Heart right ventricle (tissue), 16 donors: ENCODE data around the gene SUSD4. TPM values are rescaled to one million over a fixed set of nuclear protein-coding genes. Genes with fewer than 3 reads are reported as not detected.
A peak's percentile ranks its signal among the peaks of the same experiment; 100 is the strongest.

ENCODE experiments used
- ATAC-seq, 8 donors: fragments of 200-7000 bp; cut with Tn5 transposase; one replicate each; pipeline ENCODE4 v1.9.1; 2020; ENCODE audit warnings: mild to moderate bottlenecking in 8 of 8, moderate library complexity in 8 of 8, moderate number of reproducible peaks in 1 of 8
- DNase-seq, 2 donors: peaks; one replicate each; pipeline ENCODE4 v3.0.0-alpha.2; 2020
- H3K27ac ChIP-seq, 10 donors: fragments of 200-600 bp; sonication (generic) in 2 of 10; one replicate each; pipeline versions ENCODE4 v1.5.0 to v1.8.0; 2020 to 2022; ENCODE audit warnings: mild to moderate bottlenecking in 3 of 10
- H3K27me3 ChIP-seq, 7 donors: fragments of 200-600 bp; one replicate each; pipeline ENCODE4 v1.8.0; 2021 to 2022; ENCODE audit warnings: mild to moderate bottlenecking in 2 of 7
- H3K36me3 ChIP-seq, 9 donors: fragments of 200-600 bp; sonication (generic) in 1 of 9; one replicate each; pipeline versions ENCODE4 v1.5.0 to v1.8.0; 2020 to 2022; ENCODE audit warnings: mild to moderate bottlenecking in 2 of 9
- H3K4me1 ChIP-seq, 9 donors: fragments of 200-600 bp; sonication (generic) in 1 of 9; one replicate each; pipeline versions ENCODE4 v1.5.0 to v1.8.0; 2020 to 2022; ENCODE audit warnings: mild to moderate bottlenecking in 4 of 9
- H3K4me3 ChIP-seq, 10 donors: fragments of 200-600 bp; sonication (generic) in 2 of 10; one replicate each; pipeline versions ENCODE4 v1.5.0 to v1.8.0; 2020 to 2022; ENCODE audit warnings: mild to moderate bottlenecking in 7 of 10, moderate library complexity in 2 of 10
- H3K9me3 ChIP-seq, 11 donors: fragments of 200-600 bp in 10 of 11; sonication (generic) in 2 of 11; one replicate each; pipeline versions ENCODE4 v1.5.0 to v1.8.0; 2013 to 2022; ENCODE audit warnings: mild to moderate bottlenecking in 2 of 11, control low read depth in 1 of 11, moderate library complexity in 1 of 11
- WGBS, 2 donors: extraction: QIAGEN DNeasy Blood & Tissue Kit; methylation state at CpG; one replicate each; pipeline ENCODE4 v1.1.7; 2013; ENCODE audit warnings: inconsistent platforms in 1 of 2; 5-methylcytosine and 5-hydroxymethylcytosine counted together
- intact Hi-C, 10 donors: fragments of 100-400 bp; cut with DNase I; formaldehyde crosslinking; loops; one replicate each; pipeline versions ENCODE4 v1.11.1 to v1.14.2; 2022
- polyA plus RNA-seq, 2 donors: library from polyadenylated mRNA; stranded (reverse); fragments of 200-250 nt; gene quantifications; one replicate each; pipeline ENCODE4 v1.2.3, GENCODE V29; 2013
- total RNA-seq, 10 donors: library from RNA; stranded (reverse); fragmentation: NEBNext Ultra II Directional in 3 of 10; extraction: Animal tissue kit (Norgen Biotek cat#: 25700) in 3 of 10; gene quantifications; one replicate each; pipeline versions ENCODE4 v1.2.1 to v1.2.4, GENCODE V29; 2021 to 2023
- TF ChIP-seq, protein P1 (sequence below), 9 donors: fragments of 200-600 bp; sonication (generic) in 2 of 9; IDR thresholded peaks; one replicate each; pipeline versions ENCODE4 v1.5.0 to v1.8.0; 2021 to 2022; ENCODE audit warnings: antibody characterized with exemption in 9 of 9, mild to moderate bottlenecking in 5 of 9, moderate library complexity in 1 of 9
- donor health status: Arrhythmogenic right ventricular cardiomyopathy.
- donor health status: ischemic (EF 13 %, LVEDD 7.1; RV severe dilation, severe dysfunction).
- donor health status: healthy with polysubstance abuse.
- donor health status: DM: no; HTN: yes; CAD: no.
- donor health status: DM: no; HTN: no; CAD: no.
- donor health status: ischemic (EF 25% LVEDD 6.9; RV normal size, moderate dysfunction).
- donor health status: ischemic (EF 25% LVEDD 5.7; RV mildly dilated, moderate dysfunction).
- donor health status: healthy.
- donor health status: DM: yes; HTN: yes; CAD: no.
- donor health status: Ischemic cardiomyopathy.
- donor health status: ischemic (EF 35%, LVEDD 5.7; RV mildly dilated, moderate dysfunction).
- donor health status: nonischemic (EF 11% LVEDD 7.7; RV severe dilation, severe dysfunction).
- donor health status: DM: yes; HTN: yes; CAD: no.
- donor health status: PGD.
- donor health status: ischemic (EF 29% LVEDD 5.4; RV normal size, mild dysfunction).
- donor health status: nonischemic (EF 23%, LVEDD 6.1; RV moderate dilation, normal function).

SUSD4 gene
- total and polyA plus RNA-seq, 12 donors = 0.99 to 36.5 (median 6.2) TPM

DNA sequence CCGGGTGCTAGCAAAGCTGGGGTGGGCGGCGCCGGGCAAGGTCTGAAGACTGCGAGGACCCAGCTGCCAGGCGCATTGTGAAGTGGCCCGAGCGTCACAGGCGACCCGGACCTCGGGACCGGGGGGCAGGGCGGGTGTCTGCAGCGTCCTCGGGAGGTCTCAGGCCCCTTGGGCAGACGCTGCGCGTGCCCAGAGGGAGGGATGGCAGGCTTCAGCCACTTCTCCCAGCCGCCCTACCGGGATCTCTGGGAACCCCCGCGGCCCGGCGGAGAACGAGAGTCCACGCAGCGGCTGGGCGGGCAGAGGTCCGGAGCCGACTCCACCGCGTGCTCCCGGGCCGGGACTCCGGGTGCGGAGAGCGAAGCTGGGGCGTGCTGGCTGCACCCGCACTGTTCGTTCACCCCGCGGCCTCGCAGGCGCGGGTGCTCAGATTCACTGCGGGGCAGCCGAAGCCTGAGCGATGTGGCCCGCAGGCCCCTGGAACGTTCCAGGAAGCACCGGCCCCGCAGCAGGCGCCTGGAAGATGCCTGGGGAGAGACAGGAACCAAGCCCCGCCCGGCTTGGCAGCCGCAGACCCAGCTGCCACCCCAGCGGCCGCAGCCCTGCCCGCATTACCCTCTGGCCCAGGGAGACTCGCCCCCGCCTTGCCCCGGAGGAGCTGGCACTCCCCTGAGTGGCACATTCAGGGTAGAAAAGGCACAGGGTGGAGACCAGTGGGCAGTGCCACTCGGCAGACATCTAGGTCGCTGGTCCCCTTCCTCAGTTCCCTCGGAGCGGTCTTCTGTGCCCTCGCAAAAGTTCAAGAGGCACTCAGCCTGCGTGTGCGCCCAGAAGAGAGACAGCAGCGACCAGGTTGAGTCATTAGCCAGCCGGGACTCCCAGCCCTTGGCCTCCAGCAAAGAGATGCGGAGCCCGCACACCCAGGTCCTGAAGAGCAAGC lies 29.6 kb upstream of the SUSD4 start, which contains the start of gene CCDC185:
Gene CCDC185, plus strand, starts transcription at position 141 of the 940 bp plus-strand sequence. Its CDS starts 61 bp downstream, at position 202.
- WGBS, 2 donors = 24 to 33% methylated on average over 71 to 73 of the region's 73 CpGs
- Histone ChIP-seq H3K27me3 (peaks cover 0 to 61% (median 43%) of the 10 kb centered on the region in 7 donors), H3K36me3 (no peaks in the 10 kb centered on the region), H3K27ac (no peak within 1 kb of the TSS), H3K4me3 (peak within 1 kb of the TSS; percentile 3 to 45 (median 30)), H3K9me3 (no peaks in the 10 kb centered on the region), H3K4me1 (peaks cover 0 to 7% (median 3%) of the 10 kb centered on the region in 9 donors)
- no peak for DNase-seq
- intact Hi-C loops = no loop called here
- TF ChIP-seq, protein P1, sequence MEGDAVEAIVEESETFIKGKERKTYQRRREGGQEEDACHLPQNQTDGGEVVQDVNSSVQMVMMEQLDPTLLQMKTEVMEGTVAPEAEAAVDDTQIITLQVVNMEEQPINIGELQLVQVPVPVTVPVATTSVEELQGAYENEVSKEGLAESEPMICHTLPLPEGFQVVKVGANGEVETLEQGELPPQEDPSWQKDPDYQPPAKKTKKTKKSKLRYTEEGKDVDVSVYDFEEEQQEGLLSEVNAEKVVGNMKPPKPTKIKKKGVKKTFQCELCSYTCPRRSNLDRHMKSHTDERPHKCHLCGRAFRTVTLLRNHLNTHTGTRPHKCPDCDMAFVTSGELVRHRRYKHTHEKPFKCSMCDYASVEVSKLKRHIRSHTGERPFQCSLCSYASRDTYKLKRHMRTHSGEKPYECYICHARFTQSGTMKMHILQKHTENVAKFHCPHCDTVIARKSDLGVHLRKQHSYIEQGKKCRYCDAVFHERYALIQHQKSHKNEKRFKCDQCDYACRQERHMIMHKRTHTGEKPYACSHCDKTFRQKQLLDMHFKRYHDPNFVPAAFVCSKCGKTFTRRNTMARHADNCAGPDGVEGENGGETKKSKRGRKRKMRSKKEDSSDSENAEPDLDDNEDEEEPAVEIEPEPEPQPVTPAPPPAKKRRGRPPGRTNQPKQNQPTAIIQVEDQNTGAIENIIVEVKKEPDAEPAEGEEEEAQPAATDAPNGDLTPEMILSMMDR (IDR thresholded peaks at IDR 0.05) = no peak
- ATAC-seq = peak in 5 of 8 donors; percentile 14 to 72 (median 33)

DNA sequence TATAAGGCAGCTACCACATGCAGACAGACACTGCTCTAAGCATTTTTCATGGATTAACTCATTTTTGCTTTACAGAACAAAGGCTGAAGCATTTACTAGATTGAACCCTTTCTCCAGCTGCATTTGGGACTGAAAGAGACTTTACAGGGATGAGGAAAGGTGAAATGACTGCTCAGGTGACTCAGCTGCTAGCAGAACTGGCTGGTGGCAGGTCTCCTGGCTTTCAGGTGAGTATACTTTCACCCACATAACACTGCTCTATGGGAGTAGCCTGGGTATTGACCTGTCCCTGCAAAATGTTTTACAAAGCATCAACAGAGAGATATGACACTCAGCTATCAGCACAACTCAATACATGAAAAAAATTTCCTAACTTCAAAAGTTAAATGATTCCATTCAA lies 26.6 kb upstream of the SUSD4 start:
- Histone ChIP-seq H3K4me3 (no peak overlapping the region), H3K36me3 (no peaks in the 10 kb centered on the region), H3K27me3 (peaks cover 0 to 61% (median 44%) of the 10 kb centered on the region in 7 donors), H3K27ac (no peak overlapping the region), H3K9me3 (no peaks in the 10 kb centered on the region), H3K4me1 (peaks cover 0 to 7% (median 3%) of the 10 kb centered on the region in 9 donors)
- ATAC-seq (no peak), DNase-seq (no peak)
- TF ChIP-seq, protein P1 (IDR thresholded peaks at IDR 0.05) = no peak
- intact Hi-C loops = no loop called here

- no peak for ATAC-seq
- Histone ChIP-seq H3K27ac (no peak overlapping the region), H3K36me3 (no peaks in the 10 kb centered on the region), H3K4me3 (no peak overlapping the region), H3K9me3 (no peaks in the 10 kb centered on the region), H3K4me1 (no peaks in the 10 kb centered on the region), H3K27me3 (peaks cover 0 to 23% (median 8%) of the 10 kb centered on the region in 7 donors)
- no peak for DNase-seq
- intact Hi-C loops = no loop called here
- 77 to 79% methylated on average over 2 of the region's 2 CpGs for WGBS, 2 donors
- TF ChIP-seq, protein P1 (IDR thresholded peaks at IDR 0.05) = no peak
Measured at GRCh38 chr1:223386013-223386412, 22.0 kb upstream of the SUSD4 start.

DNA sequence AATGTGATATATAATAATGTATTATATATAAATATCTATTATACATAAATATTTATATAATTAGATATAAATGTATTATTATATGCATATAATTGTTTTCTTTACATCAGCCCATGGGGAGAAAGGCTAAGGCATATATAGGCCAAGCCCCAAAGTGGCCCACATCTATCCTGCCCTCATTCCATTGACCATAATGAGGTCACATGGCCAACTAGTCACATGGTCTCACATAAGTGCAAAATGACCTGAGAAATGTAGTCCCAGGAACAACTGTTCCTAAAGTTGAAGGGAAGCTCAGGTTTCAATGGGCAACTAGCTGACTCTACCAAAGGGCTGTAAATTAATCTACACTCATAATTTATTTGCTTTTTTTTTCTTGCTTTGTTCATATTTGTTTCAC lies 14.8 kb upstream of the SUSD4 start:
- intact Hi-C loops = no loop called here
- Histone ChIP-seq H3K4me3 (no peak overlapping the region), H3K27me3 (peaks cover 0 to 17% (median 8%) of the 10 kb centered on the region in 7 donors), H3K36me3 (no peaks in the 10 kb centered on the region), H3K4me1 (no peaks in the 10 kb centered on the region), H3K9me3 (peaks cover 0 to 10% (median 6%) of the 10 kb centered on the region in 11 donors), H3K27ac (no peak overlapping the region)
- ATAC-seq (no peak), DNase-seq (no peak)
- TF ChIP-seq, protein P1 (IDR thresholded peaks at IDR 0.05) = no peak
